ENCODE data around the gene NADSYN1.
A peak's percentile ranks its signal among the peaks of the same experiment; 100 is the strongest.

The NADSYN1 gene

DNA sequence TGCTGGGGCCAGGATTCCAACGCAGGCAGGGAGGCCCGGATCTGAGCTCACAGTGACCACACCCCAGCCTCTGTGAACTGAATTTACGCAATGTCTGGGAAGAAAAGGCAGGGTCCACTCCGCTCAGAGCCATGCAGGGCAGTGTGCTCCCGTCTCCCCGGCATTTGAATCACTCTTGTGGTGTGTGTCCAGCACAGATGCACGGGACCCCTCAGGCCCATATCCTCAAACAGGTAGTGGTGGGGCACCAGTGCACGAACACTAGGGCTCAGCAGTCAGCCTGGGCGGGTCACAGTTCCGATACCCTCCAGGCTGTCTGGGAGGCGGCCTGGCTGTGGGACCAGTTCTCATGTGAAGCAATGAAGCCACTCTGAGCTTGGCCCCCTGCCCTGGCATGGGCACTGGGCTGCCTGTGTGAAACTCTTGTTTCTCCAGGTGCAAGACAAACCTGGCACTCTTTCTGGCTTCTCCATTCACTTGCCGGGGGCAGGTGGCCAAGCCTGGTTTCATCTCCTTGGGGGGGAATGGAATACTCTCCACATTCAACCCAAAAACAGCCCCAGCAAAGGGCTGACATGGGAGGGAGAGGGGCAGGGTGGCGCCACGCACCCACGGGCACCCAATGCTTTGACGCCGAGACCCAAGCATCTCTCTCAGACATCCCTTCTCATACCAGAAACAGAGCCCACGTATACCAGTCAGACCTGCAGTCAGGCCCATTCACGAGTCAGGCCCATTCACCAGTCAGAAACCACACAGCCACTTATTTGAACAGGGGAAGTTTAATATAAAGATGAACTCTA is 19.2 kb upstream of the NADSYN1 start:
- DNase-seq (ENCODE audit: low read depth) = no peak

DNA sequence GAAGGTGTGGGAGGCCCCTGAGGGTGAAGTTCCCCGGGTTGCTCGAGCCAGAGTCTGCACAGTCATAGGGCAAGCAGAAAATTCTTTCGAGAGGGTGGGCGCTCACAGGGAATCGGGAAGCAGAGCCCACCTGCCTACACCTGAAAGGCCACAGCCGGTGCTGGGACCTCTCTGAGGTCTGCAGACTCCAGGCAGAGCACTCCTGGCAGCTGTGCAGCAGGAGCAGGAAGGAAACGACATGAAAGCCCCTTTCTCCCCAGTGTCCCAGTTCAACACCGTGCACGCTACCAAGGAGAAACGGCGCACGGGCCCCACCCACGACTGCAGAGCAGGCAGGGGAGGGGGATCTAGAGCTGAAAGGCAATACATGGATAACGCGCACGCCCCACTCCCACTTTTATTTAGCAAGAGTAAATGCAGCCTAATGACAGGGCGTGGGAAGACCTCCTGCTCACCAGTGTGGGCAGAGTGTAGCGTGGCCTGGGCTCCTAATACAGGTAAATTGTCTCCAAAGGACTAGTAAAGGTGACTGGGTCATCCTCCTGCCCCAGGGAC is 18.4 kb upstream of the NADSYN1 start:
- DNase-seq (ENCODE audit: low read depth) = no peak

DNA sequence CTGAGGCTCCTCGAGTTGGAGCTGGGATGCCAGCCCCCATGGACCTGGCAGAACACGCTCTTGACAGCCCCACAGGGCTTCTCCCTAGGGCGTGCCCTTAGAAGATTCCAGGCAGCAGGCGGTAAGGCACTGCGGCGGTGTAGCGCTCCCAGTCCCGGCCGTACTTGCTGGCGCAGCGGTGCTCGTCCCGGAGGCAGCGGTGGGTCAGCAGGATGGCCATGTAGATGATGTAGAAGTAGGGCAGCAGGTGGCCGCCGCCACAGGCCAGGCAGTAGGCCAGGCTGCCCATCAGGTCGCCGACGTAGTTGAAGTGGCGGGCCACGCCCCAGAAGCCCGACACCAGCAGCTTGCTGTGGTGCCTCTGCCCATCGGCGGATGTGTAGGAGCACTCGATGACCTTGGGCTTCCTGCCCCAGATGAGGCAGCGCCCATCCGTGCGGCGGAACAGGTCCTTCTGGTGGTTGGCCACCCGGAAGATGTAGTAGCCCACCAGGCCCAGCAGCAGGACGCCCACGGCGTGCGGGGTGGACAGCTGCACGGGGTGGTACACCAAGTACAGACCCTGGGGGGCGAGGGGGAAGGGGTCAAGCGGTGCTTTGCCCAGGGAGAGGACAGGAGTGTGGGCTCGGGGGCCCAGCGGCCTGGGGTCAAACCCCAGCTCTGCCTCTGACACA is 17.6 kb upstream of the NADSYN1 start:
- DNase-seq (ENCODE audit: low read depth) = no peak

DNA sequence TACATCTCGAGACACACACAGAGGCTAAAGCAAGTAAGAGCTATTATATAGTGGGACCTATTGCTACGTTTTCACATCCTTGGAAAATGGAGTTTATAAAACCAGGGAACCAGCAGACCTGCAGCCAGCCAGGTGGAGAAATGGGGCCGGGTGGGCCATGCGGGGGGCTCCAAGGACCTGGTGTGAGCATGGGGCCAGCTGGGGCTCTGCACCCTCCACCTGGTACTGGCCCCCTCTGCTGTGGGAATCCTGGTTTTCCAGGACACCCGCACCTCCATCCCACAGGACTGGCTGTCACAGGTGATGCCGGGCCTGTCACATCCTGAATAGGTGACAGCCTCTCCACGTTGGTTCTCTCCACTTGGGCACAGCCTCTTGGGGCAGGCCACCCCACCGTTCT is 16.1 kb upstream of the NADSYN1 start:
- no peak for DNase-seq (ENCODE audit: low read depth)

DNA sequence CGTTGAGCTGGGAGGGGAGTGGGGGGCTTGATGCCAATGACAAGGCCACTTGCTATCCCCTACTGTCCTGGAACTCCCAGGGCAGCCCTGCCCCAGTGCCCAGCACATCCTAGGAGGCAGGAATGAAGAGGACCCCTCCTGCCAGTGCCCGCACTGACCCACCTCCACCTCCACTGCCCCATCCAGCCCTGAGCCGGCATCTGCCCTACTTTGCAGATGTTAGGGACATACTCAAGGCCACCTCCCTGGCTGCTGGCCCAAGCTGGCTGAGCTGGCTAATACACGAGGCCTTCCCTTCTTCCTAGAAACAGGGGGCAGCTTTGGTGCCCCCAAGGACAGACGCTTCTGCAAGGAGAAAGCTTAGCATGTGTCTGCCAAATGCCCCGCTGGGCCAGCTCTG is 15.6 kb upstream of the NADSYN1 start:
- no peak for DNase-seq (ENCODE audit: low read depth)

DNA sequence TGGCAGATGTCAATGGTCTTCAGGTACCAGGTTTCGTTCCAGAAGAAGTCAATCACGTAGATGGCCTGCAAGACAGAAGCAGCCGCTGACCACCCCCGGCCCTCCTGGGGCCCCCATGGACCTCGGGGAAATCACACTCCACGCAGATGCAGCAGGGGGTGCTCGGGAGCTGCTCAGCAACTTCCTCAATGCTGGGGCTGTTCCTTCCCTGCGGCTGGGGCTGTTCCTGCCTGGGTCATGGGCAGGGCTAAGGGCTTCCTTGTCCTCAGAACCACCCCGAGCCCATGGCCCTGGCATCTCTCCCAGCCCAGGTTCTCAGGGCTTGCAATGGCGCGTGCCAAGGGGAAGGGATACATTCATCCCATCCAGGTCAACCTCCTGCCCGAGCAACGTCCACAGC is 15.1 kb upstream of the NADSYN1 start:
- DNase-seq (ENCODE audit: low read depth) = no peak

DNA sequence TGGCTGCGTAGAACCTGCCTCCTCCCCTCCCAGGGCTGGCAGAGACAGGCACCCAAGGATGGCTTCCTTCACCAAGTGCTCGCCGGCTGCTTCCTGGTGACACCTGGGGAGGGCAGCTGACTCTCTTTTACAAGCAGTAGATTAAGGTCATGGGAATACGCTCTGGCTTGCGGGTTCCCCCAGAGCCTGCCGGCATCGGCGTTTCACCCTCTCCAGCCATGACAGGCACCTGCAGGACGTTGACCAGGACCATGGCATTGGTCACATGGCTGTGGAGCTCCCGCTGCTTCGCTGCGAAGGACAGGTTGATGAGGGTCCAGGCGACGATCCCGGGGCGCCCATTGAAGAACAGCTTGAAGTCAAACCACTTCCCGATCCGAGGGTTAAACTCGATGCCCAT is 14.4 kb upstream of the NADSYN1 start:
- no peak for DNase-seq (ENCODE audit: low read depth)

DNA sequence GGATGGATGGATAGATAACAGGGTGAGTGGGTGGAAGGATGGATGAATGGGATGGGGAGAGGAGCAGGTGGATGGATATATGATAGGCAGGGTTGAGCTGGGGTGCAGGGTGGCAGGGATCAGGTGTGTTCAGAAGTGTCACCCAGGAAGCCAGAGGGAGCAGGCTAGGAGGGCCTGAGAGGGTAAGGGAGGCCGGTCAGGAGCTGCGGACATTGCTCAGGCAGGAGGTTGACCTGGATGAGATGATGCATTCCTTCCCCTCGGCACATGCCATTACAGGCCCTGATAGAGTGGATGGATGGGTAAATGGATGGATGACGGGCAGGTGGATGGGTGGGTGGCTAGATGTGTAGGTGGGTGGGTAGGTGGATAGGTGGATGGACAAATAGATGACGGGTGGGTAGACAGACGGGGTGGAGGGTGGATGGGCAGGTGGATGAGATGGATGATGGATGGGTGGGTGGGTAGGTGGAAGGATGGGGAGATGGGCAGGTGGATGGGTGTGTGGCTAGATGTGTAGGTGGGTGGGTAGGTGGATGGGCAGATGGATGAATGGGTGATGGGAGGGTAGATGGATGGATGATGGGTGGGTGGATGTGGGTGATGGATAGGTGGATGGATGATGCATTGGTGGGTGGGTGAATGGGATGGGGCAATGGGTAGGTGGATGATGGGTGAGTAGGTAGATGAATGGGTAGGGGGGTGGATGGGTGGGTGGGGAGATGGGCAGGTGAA is 12.8 kb upstream of the NADSYN1 start:
- DNase-seq (ENCODE audit: low read depth) = no peak

DNA sequence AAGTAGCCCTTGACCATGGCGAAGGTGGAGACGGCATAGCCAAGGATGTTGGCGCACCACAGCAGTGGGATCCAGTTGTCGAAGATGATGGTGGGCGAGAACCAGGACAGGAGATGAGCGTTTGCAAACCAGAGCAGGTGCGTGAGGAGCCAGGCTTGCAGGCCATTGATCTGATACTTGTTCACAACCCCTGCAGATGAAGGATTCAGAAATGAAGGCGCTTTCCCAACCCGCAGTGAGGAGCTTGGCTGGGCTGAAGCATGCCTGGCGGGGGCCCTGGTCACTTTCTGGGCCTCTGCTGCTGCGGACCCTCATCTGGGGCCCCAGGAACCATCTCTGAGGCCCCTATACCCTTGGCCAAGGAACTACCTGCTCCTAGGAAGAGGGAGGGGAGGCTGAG is 11.8 kb upstream of the NADSYN1 start:
- DNase-seq (ENCODE audit: low read depth) = no peak

DNA sequence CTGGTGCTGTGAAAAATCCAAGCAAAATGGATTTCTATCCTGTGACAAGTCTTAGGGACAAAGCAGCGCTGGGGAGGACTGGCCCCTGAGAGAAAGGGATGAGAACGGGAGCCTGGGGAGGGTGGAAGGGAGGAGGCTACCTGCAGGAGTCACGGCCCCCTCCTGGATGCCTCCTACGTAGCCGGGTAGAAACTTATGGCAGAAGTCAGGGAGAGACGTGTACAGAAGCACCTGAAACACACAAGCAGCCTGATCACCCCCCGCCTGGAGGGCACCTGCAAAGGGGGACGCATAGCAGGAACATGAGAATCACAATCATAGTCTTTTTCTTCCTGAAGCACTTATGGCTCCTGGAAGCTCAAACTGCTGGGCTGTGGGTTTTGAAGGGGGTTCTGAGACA is 10.9 kb upstream of the NADSYN1 start:
- DNase-seq (ENCODE audit: low read depth) = no peak

DNA sequence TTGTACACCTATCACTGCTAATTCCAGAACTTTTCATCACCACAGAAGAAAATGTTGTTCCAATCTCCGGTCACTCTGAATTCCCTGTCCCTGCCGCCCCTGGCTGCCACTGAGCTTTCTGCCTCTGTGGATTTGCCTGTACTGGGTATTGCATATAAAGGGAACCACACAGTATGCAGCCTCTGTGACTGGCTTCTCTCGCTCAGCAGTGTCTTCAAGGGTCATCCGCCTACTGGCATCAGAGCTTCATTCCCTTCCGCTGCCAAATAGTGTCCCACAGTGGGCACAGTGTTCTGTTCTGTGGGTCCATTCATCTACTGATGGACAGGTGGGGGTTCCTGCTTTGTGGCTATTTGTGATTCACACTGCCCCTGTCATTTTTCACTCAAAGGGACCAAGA is 10.1 kb upstream of the NADSYN1 start:
- no peak for DNase-seq (ENCODE audit: low read depth)

DNA sequence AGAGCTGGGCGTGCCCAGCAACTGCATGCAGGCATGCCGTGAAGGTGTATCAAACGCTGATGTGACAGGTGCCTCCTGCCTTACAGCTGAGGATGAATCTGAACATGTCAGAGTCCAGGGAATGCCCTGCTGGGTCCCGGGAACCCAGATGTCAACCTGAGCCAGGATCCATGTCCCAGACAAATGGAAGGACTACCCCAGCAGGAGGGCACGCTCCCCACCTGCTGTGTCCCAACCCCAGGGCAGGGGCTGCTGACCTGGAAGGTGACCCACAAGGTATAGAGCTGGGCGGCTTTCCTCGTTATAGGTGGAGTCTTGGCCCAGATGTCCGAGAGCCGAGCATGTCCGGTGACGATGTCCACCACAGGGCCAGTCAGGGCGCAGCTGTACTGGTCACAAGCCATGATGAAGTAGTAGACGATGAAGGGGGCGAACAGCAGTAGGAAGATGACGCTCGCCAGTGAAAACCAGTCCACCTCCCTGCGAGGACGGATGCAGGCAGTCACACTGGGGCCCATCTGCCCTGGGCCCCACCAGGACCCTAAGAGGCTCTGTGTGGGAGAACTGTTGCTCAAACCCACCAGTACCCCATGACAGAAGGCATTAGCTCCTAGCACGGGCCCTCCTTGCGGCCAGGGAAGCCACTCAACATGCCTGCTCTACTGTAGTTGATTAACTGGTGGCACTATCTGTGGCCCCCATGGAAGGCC is 9.1 kb upstream of the NADSYN1 start:
- DNase-seq (ENCODE audit: low read depth) = no peak

DNA sequence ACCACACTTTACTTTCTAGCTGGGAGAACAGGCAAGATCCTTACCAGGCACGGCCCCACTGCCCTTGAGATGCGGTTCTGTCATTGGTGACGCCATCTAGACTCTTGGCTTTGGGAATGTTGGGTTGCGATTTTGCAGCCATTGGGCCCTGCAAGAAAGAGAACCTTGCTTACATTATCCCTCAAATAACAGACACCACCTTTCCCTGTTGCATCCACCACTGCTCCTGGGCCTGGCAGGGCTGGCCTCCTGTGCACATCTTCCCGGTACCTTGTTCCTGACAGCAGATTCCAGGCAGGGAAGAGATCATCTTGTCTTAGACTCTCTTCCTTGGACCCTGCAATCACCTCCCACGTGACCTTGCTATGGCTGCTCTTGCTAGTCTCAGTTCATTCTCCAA is 8.2 kb upstream of the NADSYN1 start:
- no peak for DNase-seq (ENCODE audit: low read depth)

DNA sequence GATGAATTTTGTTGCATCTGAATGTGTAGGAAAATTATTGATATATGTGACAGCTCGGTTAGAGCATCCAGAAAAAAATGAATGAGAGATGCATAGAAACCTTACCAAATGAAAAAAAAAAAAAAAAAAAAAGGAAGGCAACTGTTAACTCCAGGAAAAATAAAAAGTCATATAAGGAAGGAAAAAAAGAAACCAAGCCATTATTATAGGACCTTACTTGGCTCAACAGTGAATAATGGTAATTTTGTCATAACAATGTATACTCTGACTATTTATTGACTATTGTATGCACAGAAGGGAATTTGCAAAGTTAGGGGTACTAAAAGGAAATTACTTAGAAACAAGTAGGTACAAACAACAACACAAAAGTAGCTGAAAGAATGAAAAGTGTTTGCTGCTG is 6.9 kb upstream of the NADSYN1 start:
- DNase-seq (ENCODE audit: low read depth) = no peak

DNA sequence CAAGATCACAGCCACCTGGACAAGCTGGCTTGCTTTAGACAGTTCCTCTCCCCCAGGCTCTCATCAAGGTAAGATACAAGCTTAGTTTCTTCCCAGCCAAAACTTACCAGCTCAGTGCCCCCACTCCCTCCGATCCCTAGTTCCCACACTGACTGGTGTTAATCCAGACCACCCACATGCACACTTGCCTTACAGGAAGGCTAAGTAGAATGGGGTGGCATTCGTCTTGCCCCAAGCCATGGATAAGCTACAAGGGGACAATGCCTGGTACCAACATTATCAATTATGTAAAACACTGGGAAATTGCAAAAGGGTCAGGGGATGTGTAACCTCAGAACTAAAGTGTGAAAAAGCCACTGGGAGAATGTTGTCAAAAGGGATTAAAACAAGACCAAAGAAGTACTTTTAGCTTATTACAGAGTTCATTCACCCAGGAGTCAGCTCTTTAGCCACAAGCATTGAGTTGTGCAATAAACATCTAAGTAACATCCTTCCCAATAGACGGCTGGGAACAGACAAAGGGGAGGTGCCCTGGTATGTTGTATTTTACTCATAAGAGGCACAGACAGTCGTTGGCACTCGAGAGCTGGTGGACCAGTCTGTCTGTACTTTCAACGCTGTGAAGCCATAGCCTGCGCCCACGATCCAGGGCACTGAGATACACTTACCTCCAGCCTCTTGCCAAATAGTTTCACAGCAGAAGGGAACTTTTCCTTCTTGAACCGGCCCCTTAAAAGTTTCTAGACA is 5.9 kb upstream of the NADSYN1 start:
- DNase-seq (ENCODE audit: low read depth) = no peak

DNA sequence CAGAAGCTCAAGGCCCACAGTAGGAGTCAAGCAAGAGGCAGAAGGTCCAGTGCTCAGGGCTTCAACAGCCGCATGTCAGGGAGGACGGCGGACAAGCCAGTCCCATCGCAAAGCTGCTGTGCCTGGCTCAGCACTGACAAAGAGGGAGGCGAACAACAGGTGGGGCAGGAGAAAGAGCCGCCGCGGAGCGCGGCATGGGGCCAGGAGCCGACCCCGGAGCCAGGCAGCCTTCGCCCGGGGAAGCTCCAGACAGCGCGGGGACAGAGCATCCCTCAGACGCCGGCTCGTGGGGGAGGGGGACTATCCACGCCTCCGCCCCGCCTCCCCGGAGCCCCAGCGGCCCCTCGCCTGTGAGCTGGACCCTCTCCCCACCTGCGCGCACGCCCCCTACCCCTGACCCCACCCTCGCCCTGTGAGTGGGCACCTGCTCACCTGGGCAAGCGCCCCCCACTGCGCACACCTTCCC is 5.2 kb upstream of the NADSYN1 start:
- peak; percentile 20 for DNase-seq (ENCODE audit: low read depth)

DNA sequence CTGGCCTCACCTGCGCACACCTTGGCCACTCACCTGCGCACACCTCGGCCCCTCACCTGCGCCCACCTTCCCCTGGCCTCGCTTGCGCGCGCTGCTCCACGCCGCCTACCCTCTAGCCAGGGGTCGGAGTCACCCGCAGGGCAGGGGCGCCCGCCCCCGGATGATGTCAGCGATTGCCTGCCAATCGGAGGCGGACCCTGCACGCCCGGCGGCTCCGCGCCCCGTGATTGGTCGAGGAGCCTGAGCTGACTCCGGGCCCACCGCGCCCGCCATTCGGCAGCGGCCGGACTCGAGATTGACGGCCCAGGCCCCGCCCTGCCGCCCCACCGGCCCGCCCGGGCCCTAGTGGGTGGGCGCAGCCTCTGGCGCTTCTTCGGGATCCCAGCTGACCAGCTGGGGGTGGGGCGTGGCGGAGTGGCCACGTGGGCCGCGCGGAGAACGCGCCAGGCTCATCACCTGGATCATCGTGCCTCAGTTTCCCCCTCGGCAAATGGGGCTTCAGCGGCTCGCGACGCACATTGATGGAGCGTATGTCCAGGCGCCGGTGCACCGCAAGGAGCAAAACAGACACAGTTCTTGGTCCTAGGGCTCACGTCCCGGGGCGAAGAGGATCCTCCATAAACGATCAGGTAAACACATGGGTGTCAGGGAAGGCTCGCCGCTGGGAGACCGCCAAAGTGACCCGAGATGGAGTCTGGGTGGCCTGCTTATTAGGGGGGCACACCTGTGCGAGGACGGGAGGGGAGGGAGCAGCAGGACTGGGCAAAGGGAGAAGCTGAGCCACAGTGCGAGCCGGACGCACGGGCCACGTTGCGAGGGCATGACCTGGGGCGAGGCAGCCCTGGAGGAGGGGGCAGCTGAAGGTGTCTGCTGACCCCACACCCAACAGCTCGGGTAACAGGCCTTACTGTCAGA is 4.5 kb upstream of the NADSYN1 start, which contains the start of gene DHCR7:
Gene DHCR7 (minus strand): TSS at position 137 of the 915 bp plus-strand sequence. CDS start 3,441 bp downstream, outside the sequence.
- peak; percentile 88 for DNase-seq (ENCODE audit: low read depth)

DNA sequence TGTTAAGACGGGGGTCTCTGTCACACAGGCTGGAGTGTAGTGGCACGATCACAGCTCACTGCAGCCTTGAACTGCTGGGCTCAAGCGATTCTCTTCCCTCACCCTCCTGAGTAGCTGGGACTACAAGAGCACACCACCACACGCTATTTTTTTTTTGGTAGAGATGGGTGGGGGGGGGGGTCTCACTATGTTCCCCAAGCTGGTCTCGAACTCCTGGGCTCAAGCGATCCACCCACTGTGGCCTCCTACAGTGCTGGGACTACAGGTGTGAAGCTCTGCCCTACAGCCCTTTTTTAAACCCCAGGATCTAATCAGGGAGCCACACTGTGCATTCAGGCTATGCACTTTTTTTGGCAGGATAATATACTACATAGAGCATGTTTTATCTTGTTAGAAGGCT is 3.4 kb upstream of the NADSYN1 start:
- DNase-seq (ENCODE audit: low read depth) = no peak

DNA sequence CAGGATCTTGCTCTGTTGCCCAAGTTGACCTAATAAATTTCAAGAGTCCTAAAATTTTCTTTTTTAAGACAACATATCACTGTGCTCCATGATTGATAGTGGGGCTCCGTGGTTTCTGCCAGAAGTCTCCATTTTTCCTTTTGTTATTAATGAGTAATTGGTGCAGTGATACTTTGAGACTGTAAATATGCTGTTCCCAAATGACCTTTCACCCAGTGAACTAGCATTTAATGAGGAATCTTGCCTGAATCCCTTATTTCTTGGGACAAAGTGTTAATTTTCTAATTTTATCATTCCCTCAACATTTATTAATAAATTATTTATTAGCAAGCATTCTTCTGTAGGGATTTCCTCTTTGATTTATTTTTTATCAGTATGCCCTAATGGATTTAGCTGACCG is 2.5 kb upstream of the NADSYN1 start:
- no peak for DNase-seq (ENCODE audit: low read depth)

DNA sequence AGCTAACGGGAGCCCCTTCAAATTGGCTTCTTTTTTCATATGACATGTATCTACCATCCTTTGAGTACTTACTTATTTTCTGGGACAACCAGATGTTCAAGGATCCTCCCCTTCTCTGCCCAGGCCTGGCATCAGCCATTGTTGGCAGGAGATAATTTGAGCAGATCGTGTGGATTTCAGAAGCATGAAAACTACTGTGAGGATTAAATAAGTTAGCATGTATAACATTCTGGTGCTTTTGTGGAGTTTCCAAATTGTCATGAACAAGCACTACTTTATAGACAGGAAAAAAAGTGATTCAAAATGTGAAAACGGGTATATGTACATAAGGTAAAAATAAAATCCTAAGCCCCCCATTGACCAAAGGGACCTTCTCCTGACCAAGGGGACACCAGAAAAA is 2.1 kb upstream of the NADSYN1 start:
- no peak for DNase-seq (ENCODE audit: low read depth)
